ENCODE data around the gene MTFR2. TPM values are rescaled to one million over a fixed set of nuclear protein-coding genes. Genes with fewer than 3 reads are reported as not detected.

MTFR2 gene
- polyA plus RNA-seq, 2 of the 4 experiments (the other 2 are of a cell fraction), result 11.8 to 20.1 TPM

GRCh38 chr6:136251394-136251793, 1.3 kb upstream of the MTFR2 start:
- DNase-seq (ENCODE audit: low read depth in 1 of 2, low spot score in 1 of 2) (no peak), FAIRE-seq (no peak), ATAC-seq (peak in 1 of 2 experiments; percentile 4; a peak in 2 of 6 replicates)
- CTCF ChIA-PET, result interaction anchor here (1.2 to 1.6 kb wide), 3 partner anchors 37 to 296 kb away, joined by 5 to 7 read pairs (median 6); no protein-coding TSS in a partner anchor
- Histone ChIP-seq H3K4me3 (peak overlapping the region; percentile 91; the same call in 2 of the 3 replicates), H3K9me3 (no peaks in the 10 kb centered on the region), H3K4me1 (peaks cover 16% of the 10 kb centered on the region; the same call in 2 of the 3 replicates), H3K4me2 (peak overlapping the region; percentile 99), H3K27ac (no peak overlapping the region)
- peak; percentile 5; the same call in 1 of the 2 replicates for TF ChIP-seq POLR2AphosphoS2 (conservative IDR thresholded peaks at IDR 0.05; ENCODE audit: low read length)
- TF ChIP-seq RAD21 (conservative IDR thresholded peaks at IDR 0.05 in 1 of 2, IDR thresholded peaks at IDR 0.05 in 1 of 2), result no peak
- POLR2A ChIA-PET, result interaction anchor here (1.4 to 4.6 kb wide), 2 partner anchors 9 to 38 kb away, joined by 4 to 33 read pairs; partner anchors contain the start of gene BCLAF1
- WGBS (ENCODE audit: missing lambda C conversion rate), result 56% methylated on average over 4 of the region's 4 CpGs

- Histone ChIP-seq H3K27ac (peak overlapping the region; percentile 81 to 93), H3K4me3 (peak overlapping the region; percentile 91), H3K4me1 (peaks cover 16% of the 10 kb centered on the region; the same call in 2 of the 3 replicates), H3K4me2 (peak overlapping the region; percentile 99), H3K9me3 (no peaks in the 10 kb centered on the region)
- DNase-seq (ENCODE audit: low read depth in 1 of 2, low spot score in 1 of 2), result no peak
- TF ChIP-seq CBX8 (IDR thresholded peaks at IDR 0.05), result no peak
- no peak for TF ChIP-seq NFE2L2 (conservative IDR thresholded peaks at IDR 0.05; ENCODE audit: low read length)
- TF ChIP-seq ZC3H11A (IDR thresholded peaks at IDR 0.05), result no peak
- no peak for TF ChIP-seq ZFP36 (IDR thresholded peaks at IDR 0.05; ENCODE audit: borderline replicate concordance, partially characterized antibody)
- no peak for TF ChIP-seq HOXB5 (CRISPR knock-in tag; IDR thresholded peaks at IDR 0.05)
- CTCF ChIA-PET, result interaction anchor here (0.5 to 2.2 kb wide), 6 partner anchors 13 to 296 kb away, joined by 3 to 7 read pairs (median 5); no protein-coding TSS in a partner anchor
- POLR2A ChIA-PET, result interaction anchor here (1.1 to 4.6 kb wide), 4 partner anchors 10 to 38 kb away, joined by 3 to 33 read pairs (median 4); partner anchors contain the start of gene BCLAF1
- WGBS (ENCODE audit: missing lambda C conversion rate), result under 1% methylated on average over 8 of the region's 8 CpGs
- FAIRE-seq, result no peak
- ATAC-seq, result peak; percentile 39 to 42
These were observed 536 bp upstream of the MTFR2 start for GRCh38 chr6:136250686-136251008.

- H3K4me1 ChIP-seq, result peaks cover 16% of the 10 kb centered on the region; the same call in 2 of the 3 replicates
- ATAC-seq, result no peak; a peak in 1 of 6 replicates
- CTCF ChIA-PET, result interaction anchor here (2.2 kb wide), 1 partner anchor 12 kb away, joined by 5 read pairs; no protein-coding TSS in a partner anchor
- peak overlapping the region; percentile 79 to 88; a peak in 5 of 6 replicates for H3K27ac ChIP-seq
- no peak for DNase-seq (ENCODE audit: low read depth in 1 of 2, low spot score in 1 of 2)
- no peaks in the 10 kb centered on the region for H3K9me3 ChIP-seq
- peak overlapping the region; percentile 93 for H3K4me2 ChIP-seq
- no peak for FAIRE-seq
- TF ChIP-seq RCOR1 (IDR thresholded peaks at IDR 0.05; ENCODE audit: low read depth, low read length) (no peak), ELK1 (IDR thresholded peaks at IDR 0.05; ENCODE audit: low read depth, low read length) (no peak), RARB (CRISPR knock-in tag; IDR thresholded peaks at IDR 0.05) (no peak), BHLHE40 (IDR thresholded peaks at IDR 0.05; ENCODE audit: low read depth, low read length) (no peak), CBX8 (IDR thresholded peaks at IDR 0.05) (no peak), EP300 (IDR thresholded peaks at IDR 0.05) (no peak), HOXB13 (CRISPR knock-in tag; IDR thresholded peaks at IDR 0.05; ENCODE audit: low read depth) (no peak), ZFP36 (IDR thresholded peaks at IDR 0.05; ENCODE audit: borderline replicate concordance, partially characterized antibody) (no peak), ATOH8 (CRISPR knock-in tag; IDR thresholded peaks at IDR 0.05; ENCODE audit: low read depth) (no peak), FOSL2 (IDR thresholded peaks at IDR 0.05) (no peak), FOSL2 (CRISPR knock-in tag; IDR thresholded peaks at IDR 0.05) (no peak), REST (IDR thresholded peaks at IDR 0.05) (no peak), CHD2 (IDR thresholded peaks at IDR 0.05; ENCODE audit: low read length, partially characterized antibody) (no peak), FOSB (CRISPR knock-in tag; IDR thresholded peaks at IDR 0.05) (no peak), POLR2A (IDR thresholded peaks at IDR 0.05; ENCODE audit: low read length) (no peak)
- POLR2A ChIA-PET, result interaction anchor here (4.6 kb wide), 1 partner anchor 40 kb away, joined by 33 read pairs; the partner anchor contains the start of gene BCLAF1
- peak overlapping the region; percentile 91 for H3K4me3 ChIP-seq
- WGBS (ENCODE audit: missing lambda C conversion rate), result 29% methylated on average over 6 of the region's 6 CpGs
These were observed 775 bp downstream of the MTFR2 start for GRCh38 chr6:136249336-136249735.
